Motor neuron (in vitro differentiated cells): ENCODE results near the gene CXCL5. TPM values are rescaled to one million over a fixed set of nuclear protein-coding genes. Genes with fewer than 3 reads are reported as not detected.
"Not testable (repeated sequence)": the region's sequence is repeated elsewhere in the genome, so short reads cannot be mapped to it uniquely, and the experiment has no call there.

Experiments used
- ATAC-seq, 8 experiments: fragments of 200-7000 bp; cut with Tn5 transposase; replicated peaks in 6 of 8; 2 replicates each; pipeline ENCODE4 v1.8.0; 2021; ENCODE audit warnings: mild to moderate bottlenecking in 8 of 8, moderate library complexity in 8 of 8
- H3K27ac ChIP-seq, 2 donors: fragments of 250-450 bp; sonication (Bioruptor Pico); 2 replicates each; pipeline ENCODE4 v1.9.0; 2021; ENCODE audit warnings: antibody characterized with exemption in 2 of 2, mild to moderate bottlenecking in 2 of 2, moderate library complexity in 1 of 2
- H3K4me1 ChIP-seq, 2 donors: fragments of 250-450 bp; sonication (Bioruptor Pico); replicated peaks in 1 of 2; 2 replicates each; pipeline ENCODE4 v1.6.1; 2021; ENCODE audit warnings: antibody characterized with exemption in 2 of 2, mild to moderate bottlenecking in 2 of 2, moderate library complexity in 1 of 2
- H3K4me3 ChIP-seq, 5 donors: fragments of 250-450 bp; sonication (Bioruptor Pico); 2 replicates each; pipeline ENCODE4 v1.9.0; 2021; ENCODE audit warnings: antibody characterized with exemption in 5 of 5, mild to moderate bottlenecking in 5 of 5, moderate library complexity in 4 of 5
- WGBS, 10 experiments: fragments of 450-650 bp; shearing (Covaris generic); methylation state at CpG; one replicate each; pipeline ENCODE4 v1.0.0; 2022; 5-methylcytosine and 5-hydroxymethylcytosine counted together
- in situ Hi-C, 9 experiments: fragments of 400-800 bp; cut with MboI; loops; one replicate each; pipeline ENCODE4 v1.15.0; 2021; ENCODE audit warnings: low sequenced_read_pairs in 9 of 9, low pct_unique_long_range_greater_than_20kb in 2 of 9; ENCODE audit not compliant: unreplicated experiment in 9 of 9
- total RNA-seq, 8 experiments: library from RNA; unstranded; fragments of 300-600 nt; gene quantifications; 2 replicates each; pipeline versions ENCODE4 v1.2.3 to v1.2.4, GENCODE V29; 2022

The CXCL5 gene
- total RNA-seq, 8 experiments from 2014 or later = 0.14 to 0.17 (median 0.15) TPM; not detected in 4

DNA sequence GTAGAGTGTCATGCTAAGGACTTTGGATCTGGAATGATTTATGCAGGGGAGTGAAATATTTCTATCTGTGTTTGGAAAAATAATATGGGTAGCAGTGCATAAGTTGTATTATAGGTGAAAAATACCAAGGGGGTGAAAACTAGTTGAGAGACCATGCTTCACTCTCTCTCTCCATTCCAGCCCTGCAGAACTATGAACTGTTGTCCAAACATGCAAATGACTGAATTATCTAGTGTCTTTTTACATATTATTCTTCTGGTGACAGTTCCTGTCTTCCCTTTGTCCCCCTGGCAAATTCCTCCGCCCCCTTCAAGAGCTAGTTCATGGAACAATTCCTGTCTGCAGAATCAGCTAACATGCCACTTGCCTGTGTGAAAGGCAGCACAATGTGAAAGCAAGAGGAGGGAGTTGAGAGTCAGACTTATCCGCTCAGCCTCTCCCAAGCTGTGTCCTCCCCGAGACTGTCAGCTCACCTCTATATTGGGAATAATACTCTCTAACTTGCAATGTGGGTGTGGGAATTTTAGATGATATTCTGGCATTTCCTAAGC is 19.0 kb downstream of the CXCL5 start:
- ATAC-seq = peak in 5 of 8 experiments; percentile 72 to 94 (median 89)
- 6 to 100% (median 50%) methylated on average over 1 to 2 of the region's 3 CpGs; no CpG with 5 or more reads in 5 of the 10 experiments for WGBS, 10 experiments
- Histone ChIP-seq H3K4me3 (no peak overlapping the region), H3K4me1 (peaks cover 0 to 13% of the 10 kb centered on the region in 2 donors), H3K27ac (no peak overlapping the region)
- in situ Hi-C loops = no loop called here

DNA sequence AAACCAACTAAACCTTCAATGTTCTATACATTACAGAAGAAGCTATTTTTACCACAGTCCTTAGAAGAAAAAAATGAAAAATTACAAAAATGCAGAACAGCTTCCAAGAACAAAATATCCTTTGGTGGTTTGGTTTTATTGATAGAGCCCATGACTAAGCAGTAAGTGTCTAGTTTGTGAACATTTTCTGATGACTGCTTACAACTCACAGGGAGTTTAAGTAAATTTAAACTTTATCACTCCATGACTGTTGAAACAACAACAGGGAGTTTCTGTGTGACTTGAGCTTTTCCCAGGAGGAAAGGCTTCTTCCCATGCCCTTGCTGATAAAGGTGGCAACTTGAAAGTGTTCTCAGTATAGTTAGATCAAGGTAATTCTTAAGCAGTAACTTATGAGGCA is 19.6 kb downstream of the CXCL5 start:
- no peak overlapping the region for H3K4me3 ChIP-seq
- peaks cover 0 to 13% of the 10 kb centered on the region in 2 donors for H3K4me1 ChIP-seq
- in situ Hi-C loops = no loop called here
- peak in 1 of 8 experiments; percentile 28 for ATAC-seq
- H3K27ac ChIP-seq = no peak overlapping the region

- ATAC-seq = no peak
- Histone ChIP-seq H3K27ac (no peak overlapping the region), H3K4me1 (peaks cover 0 to 13% of the 10 kb centered on the region in 2 donors), H3K4me3 (no peak overlapping the region)
- in situ Hi-C loops = no loop called here
- WGBS, 10 experiments = 20 to 89% (median 64%) methylated on average over 1 to 4 of the region's 4 CpGs; no CpG with 5 or more reads in 4 of the 10 experiments
Measured at GRCh38 chr4:73976716-73977115, 21.8 kb downstream of the CXCL5 start.

- Histone ChIP-seq H3K4me1 (peaks cover 0 to 13% of the 10 kb centered on the region in 2 donors), H3K27ac (no peak overlapping the region), H3K4me3 (no peak overlapping the region)
- in situ Hi-C loops = no loop called here
- no CpG with 5 or more reads among the region's 2 CpGs for WGBS, 10 experiments
- no peak for ATAC-seq
Measured at GRCh38 chr4:73976217-73976616, 22.3 kb downstream of the CXCL5 start.

GRCh38 chr4:73974352-73974751 is 24.1 kb downstream of the CXCL5 start:
- Histone ChIP-seq H3K4me3 (no peak overlapping the region), H3K4me1 (peaks cover 0 to 5% of the 10 kb centered on the region in 2 donors), H3K27ac (no peak overlapping the region)
- ATAC-seq = no peak
- in situ Hi-C loops = no loop called here

DNA sequence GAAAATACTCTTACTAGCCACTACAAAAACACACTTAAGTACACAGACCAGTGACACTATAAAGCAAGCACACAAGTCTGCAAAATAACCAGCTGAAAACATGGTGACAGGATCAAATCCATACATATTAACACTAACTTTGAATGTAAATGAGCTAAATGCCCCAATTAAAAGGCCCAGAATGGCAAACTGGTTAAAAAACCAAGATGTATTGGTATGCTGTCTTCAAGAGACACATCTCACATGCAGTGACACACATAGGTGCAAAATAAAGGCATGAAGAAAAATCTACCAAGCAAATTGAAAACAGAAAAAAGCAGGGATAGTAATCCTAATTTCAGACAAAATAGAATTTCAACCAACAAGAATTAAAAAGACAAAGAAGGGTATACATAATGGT is 27.5 kb downstream of the CXCL5 start:
- no peak for ATAC-seq
- Histone ChIP-seq H3K4me1 (no peaks in the 10 kb centered on the region), H3K4me3 (no peak overlapping the region), H3K27ac (no peak overlapping the region)
- in situ Hi-C loops = no loop called here

DNA sequence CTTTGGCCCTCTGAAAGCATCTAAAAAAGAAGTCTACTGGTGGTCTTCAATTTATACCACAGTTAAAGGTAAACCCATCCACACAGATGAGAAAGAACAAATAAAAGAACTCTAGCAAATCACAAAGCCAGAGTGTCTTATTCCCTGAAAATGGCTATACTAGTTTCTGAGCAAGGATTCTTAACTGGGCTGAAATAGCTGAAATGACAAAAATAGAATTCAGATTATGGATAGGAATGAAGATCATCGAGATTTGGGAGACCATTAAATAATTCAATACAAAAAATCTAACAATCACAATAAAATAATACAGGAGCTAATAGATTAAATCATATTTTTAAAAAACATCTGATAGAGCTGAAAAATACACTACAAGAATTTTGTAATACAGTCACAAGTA is 28.5 kb downstream of the CXCL5 start:
- 20 to 100% (median 88%) methylated on average over 1 of the region's 1 CpG; no CpG with 5 or more reads in 1 of the 10 experiments for WGBS, 10 experiments
- in situ Hi-C loops = no loop called here
- ATAC-seq = no peak
- Histone ChIP-seq H3K27ac (no peak overlapping the region), H3K4me3 (no peak overlapping the region), H3K4me1 (no peaks in the 10 kb centered on the region)

- in situ Hi-C loops = no loop called here
- no peak for ATAC-seq
Measured at GRCh38 chr4:73967866-73968265, 30.6 kb downstream of the CXCL5 start.

DNA sequence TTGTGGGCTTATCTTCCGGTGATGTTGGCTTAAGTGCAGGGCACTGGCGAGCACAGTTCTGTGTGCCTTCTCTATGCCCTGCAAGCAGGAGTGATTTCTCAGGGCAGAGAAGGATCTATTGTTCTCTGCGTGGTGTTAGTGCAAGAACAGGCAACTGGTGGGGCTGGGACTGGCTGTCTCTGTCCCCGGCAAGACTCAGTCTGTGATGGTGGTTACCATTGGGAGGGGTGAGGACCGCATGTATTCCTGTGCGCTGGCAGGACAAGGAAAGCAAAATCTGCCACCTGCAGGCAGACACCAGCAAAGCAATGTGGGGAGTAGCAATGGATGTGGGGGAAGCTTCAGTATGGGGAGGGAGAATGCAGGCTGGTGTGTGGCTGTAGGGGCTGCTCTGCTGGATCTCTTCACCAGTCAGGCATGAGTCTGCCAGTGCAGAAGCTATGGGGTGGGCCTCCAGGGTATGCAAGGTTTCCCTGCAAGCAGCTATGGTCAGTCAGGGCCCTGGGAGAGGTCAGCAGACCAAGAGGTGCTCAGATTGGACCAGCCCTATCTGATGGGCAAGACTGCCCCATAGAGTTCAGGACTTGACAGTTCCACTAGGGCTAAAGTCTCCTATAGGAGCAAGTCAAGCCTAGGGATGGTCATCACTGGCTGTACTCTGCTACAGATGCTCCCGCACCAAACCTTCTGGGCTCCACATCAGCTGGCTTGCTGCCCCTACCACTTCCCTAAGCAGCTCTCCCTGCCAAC is 33.4 kb downstream of the CXCL5 start:
- ATAC-seq = peak in 3 of 8 experiments; percentile 59 to 86 (median 66)
- 24 to 80% (median 69%) methylated on average over 2 to 4 of the region's 7 CpGs; no CpG with 5 or more reads in 5 of the 10 experiments for WGBS, 10 experiments
- H3K4me3 ChIP-seq = no peak overlapping the region
- in situ Hi-C loops = no loop called here
- no peaks in the 10 kb centered on the region for H3K4me1 ChIP-seq
- H3K27ac ChIP-seq = no peak overlapping the region

More at GRCh38 chr4:73967866-73968265, 30.6 kb downstream of the CXCL5 start:
- no peak overlapping the region for H3K27ac ChIP-seq
- no peaks in the 10 kb centered on the region for H3K4me1 ChIP-seq
- H3K4me3 ChIP-seq = no peak overlapping the region

- no peak for ATAC-seq
- 17 to 68% (median 57%) methylated on average over 1 to 2 of the region's 2 CpGs; no CpG with 5 or more reads in 5 of the 10 experiments for WGBS, 10 experiments
- Histone ChIP-seq H3K4me1 (no peaks in the 10 kb centered on the region), H3K27ac (no peak overlapping the region), H3K4me3 (no peak overlapping the region)
- in situ Hi-C loops = no loop called here
Measured at GRCh38 chr4:73962724-73963123, 35.8 kb downstream of the CXCL5 start.

DNA sequence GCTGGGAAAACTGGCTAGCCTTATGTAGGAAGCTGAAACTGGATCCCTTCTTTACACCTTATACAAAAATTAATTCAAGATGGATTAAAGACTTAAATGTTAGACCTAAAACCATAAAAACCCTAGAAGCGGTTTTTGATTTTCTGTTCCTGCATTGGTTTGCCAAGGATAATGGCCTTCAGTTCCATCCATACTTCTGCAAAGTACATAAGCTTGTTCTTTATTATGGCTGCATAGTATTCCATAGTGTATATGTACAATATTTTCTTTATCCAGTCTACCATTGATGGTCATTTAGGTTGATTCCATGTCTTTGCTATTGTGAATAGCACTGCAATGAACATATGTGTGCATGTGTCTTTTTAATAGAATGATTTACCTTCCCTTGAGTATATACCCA is 39.4 kb downstream of the CXCL5 start:
- in situ Hi-C loops, H3K4me1 ChIP-seq, H3K4me3 ChIP-seq, H3K27ac ChIP-seq, ATAC-seq: not testable (repeated sequence)
- 50 to 88% (median 75%) methylated on average over 1 of the region's 1 CpG; no CpG with 5 or more reads in 6 of the 10 experiments for WGBS, 10 experiments

- no peaks in the 10 kb centered on the region for H3K4me1 ChIP-seq
- WGBS, 10 experiments = 0 to 83% (median 66%) methylated on average over 1 to 3 of the region's 3 CpGs
- in situ Hi-C loops = no loop called here
Measured at GRCh38 chr4:73952352-73952751, 46.1 kb downstream of the CXCL5 start.

DNA sequence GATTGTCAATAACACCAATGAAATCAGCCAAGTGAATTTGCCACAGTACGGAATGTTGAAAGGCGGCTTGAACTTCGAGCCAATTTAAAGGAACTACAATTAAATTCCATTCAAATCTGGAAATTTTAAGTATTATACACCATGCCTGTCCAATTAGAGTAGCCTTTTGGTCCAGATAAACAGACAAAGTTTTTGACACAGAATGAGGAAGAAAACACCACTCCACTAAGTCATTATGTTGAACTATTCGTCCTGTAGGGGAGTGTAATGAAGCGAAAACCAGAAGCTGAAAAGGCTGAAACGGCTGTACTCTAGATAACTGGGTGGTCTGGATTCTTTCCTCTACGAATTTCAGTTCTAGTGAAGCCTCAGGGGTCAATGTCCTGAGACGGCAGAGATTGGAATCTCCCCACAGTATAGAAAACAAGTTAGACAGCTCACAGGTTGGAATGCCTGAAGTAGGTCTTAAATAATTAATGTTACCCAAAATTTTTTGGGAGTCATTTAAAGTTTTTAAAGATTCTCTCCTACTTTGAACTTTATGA is 48.0 kb downstream of the CXCL5 start:
- H3K4me3 ChIP-seq, H3K27ac ChIP-seq, H3K4me1 ChIP-seq, ATAC-seq, in situ Hi-C loops: not testable (repeated sequence)
- WGBS, 10 experiments = 0 to 93% (median 62%) methylated on average over 1 to 7 of the region's 8 CpGs

More at GRCh38 chr4:73952352-73952751, 46.1 kb downstream of the CXCL5 start:
- ATAC-seq = no peak
- Histone ChIP-seq H3K4me3 (no peak overlapping the region), H3K27ac (no peak overlapping the region)
